GM13976 (cell line): ENCODE data around the gene PRMT7.

Source experiments
- DNase-seq: peaks from one replicate; pipeline ENCODE4 v3.0.0; 2012; ENCODE audit warnings: low spot score
- in situ Hi-C: fragments of 300-500 bp; cut with MboI; formaldehyde crosslinking; loops from one replicate; pipeline ENCODE4 v1.12.0; 2022; ENCODE audit warnings: low sequenced_read_pairs, mixed read lengths, inconsistent platforms; ENCODE audit not compliant: unreplicated experiment
- TF ChIP-seq, protein P1 (sequence below): IDR thresholded peaks from 2 replicates; pipeline ENCODE4 v1.5.1; 2012; ENCODE audit warnings: borderline replicate concordance, mild to moderate bottlenecking; ENCODE audit not compliant: insufficient read depth; ENCODE audit errors: extremely low read depth, missing control alignments, control extremely low read depth

Gene PRMT7

DNA sequence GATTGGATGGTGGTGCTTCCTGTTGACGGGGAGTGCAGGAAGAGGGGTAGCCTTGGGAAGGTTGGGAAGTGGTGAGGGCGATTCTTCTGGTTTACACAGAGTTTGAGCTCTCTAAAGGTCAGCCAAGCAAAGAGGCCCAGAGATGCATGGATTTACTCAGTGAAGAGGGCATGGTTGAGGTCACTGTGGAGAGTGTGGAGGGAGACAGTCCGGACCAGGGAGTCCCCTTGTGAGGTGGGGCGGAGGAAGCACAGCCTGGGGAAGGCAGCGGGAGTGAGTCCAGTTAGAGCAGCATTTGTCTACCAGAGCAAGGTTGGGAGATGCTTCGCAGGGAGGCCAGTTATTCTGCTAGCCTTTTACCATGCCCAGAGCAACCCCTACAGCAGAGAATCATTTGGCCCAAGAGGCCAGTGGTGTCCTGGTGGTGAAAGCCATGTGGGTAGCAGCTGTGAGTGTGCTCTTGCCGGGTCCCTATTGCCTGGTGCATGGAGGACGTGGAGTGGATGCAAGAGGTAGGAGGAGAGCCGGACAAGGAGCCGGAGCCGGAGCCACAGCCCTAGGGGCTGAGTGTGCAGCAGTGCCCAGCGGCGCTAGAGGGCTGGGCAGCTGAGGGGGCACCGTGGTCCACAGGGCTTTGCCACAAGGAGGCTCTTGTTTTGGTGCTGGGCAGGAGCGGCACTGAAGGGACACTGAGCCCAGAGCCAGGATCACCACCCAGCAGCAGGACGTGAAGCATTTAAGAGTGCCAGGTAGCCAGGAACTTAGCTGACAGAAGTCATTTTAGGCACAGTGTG lies 27.7 kb downstream of the PRMT7 start:
- in situ Hi-C loops, result no loop called here
- TF ChIP-seq, protein P1, sequence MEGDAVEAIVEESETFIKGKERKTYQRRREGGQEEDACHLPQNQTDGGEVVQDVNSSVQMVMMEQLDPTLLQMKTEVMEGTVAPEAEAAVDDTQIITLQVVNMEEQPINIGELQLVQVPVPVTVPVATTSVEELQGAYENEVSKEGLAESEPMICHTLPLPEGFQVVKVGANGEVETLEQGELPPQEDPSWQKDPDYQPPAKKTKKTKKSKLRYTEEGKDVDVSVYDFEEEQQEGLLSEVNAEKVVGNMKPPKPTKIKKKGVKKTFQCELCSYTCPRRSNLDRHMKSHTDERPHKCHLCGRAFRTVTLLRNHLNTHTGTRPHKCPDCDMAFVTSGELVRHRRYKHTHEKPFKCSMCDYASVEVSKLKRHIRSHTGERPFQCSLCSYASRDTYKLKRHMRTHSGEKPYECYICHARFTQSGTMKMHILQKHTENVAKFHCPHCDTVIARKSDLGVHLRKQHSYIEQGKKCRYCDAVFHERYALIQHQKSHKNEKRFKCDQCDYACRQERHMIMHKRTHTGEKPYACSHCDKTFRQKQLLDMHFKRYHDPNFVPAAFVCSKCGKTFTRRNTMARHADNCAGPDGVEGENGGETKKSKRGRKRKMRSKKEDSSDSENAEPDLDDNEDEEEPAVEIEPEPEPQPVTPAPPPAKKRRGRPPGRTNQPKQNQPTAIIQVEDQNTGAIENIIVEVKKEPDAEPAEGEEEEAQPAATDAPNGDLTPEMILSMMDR, result no peak
- DNase-seq, result no peak

DNA sequence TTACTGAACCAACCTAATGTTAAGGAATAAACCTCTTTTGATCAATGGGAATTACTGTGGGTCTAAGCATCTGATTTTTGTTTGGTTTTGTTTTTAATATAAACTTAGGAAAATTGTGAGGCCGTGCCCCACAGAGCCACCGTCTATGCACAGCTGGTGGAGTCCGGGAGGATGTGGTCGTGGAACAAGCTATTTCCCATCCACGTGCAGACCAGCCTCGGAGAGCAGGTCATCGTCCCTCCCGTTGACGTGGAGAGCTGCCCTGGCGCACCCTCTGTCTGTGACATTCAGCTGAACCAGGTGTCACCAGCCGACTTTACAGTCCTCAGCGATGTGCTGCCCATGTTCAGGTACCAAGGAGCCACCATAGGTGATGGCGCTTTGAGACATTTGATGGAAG lies 28.4 kb downstream of the PRMT7 start:
- DNase-seq, result no peak
- in situ Hi-C loops, result no loop called here
- TF ChIP-seq, protein P1, result no peak

GRCh38 chr16:68342620-68343019 lies 31.8 kb downstream of the PRMT7 start:
- TF ChIP-seq, protein P1, result no peak
- in situ Hi-C loops, result no loop called here
- DNase-seq, result no peak

DNA sequence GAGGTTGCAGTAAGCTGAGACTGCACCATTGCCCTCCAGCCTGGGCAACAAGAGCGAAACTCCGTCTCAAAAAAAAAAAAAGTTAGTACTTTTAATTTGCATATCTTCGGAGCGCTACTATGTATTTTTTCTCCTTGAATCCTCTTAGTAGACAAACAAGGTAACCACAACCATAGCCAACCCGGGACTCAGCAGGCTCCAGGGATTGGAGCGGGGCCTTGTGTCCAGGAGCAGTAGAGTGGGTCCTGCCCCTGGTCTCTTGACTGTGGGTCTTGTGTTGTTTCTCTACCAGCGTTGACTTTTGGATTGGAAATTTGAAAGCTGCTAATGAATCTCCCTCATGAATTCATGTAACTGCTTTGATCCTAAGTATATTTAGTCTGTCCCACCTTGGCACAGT lies 32.3 kb downstream of the PRMT7 start:
- DNase-seq, result no peak
- TF ChIP-seq, protein P1, result no peak
- in situ Hi-C loops, result no loop called here

GRCh38 chr16:68344252-68344651 lies 33.4 kb downstream of the PRMT7 start:
- no peak for DNase-seq
- in situ Hi-C loops, result no loop called here

GRCh38 chr16:68345351-68345810 lies 34.6 kb downstream of the PRMT7 start:
- in situ Hi-C loops, result no loop called here
- TF ChIP-seq, protein P1, result no peak

More at GRCh38 chr16:68344252-68344651, 33.4 kb downstream of the PRMT7 start:
- TF ChIP-seq, protein P1, result no peak

More at GRCh38 chr16:68345351-68345810, 34.6 kb downstream of the PRMT7 start:
- no peak for DNase-seq
